GM23338 (cell line): ENCODE results near the gene MFNG. TPM values are rescaled to one million over a fixed set of nuclear protein-coding genes. Genes with fewer than 3 reads are reported as not detected.

Source experiments
- ATAC-seq: fragments of 200-7000 bp; cut with Tn5 transposase; 3 replicates; pipeline ENCODE4 v1.9.1; 2020
- DNase-seq: peaks from one replicate; pipeline ENCODE4 v3.0.0-alpha.2; 2015; ENCODE audit warnings: low spot score
- H2AFZ ChIP-seq: fragments of 200-600 bp; sonication (generic); 2 replicates; pipeline ENCODE4 v1.8.0; 2016; ENCODE audit warnings: antibody characterized with exemption, mild to moderate bottlenecking, moderate library complexity
- H3F3A ChIP-seq: fragments of 200-600 bp; sonication (generic); replicated peaks from 2 replicates; pipeline ENCODE4 v1.8.0; 2017; ENCODE audit warnings: antibody characterized with exemption, mixed run types, low read depth
- H3K27ac ChIP-seq: fragments of 200-600 bp; sonication (generic); 2 replicates; pipeline ENCODE4 v1.6.1; 2016; ENCODE audit warnings: low read depth
- H3K27me3 ChIP-seq: fragments of 200-600 bp; sonication (generic); 2 replicates; pipeline ENCODE4 v1.8.0; 2016; ENCODE audit warnings: mild to moderate bottlenecking, mixed run types, moderate library complexity; ENCODE audit not compliant: insufficient read depth
- H3K36me3 ChIP-seq: fragments of 200-600 bp; sonication (generic); 2 replicates; pipeline ENCODE4 v1.8.0; 2016; ENCODE audit warnings: mild to moderate bottlenecking; ENCODE audit not compliant: insufficient read depth
- H3K4me1 ChIP-seq: fragments of 200-600 bp; sonication (generic); 2 replicates; pipeline ENCODE4 v1.8.0; 2016; ENCODE audit warnings: mild to moderate bottlenecking, moderate library complexity; ENCODE audit not compliant: insufficient read depth
- H3K4me2 ChIP-seq: fragments of 200-600 bp; sonication (generic); 2 replicates; pipeline ENCODE4 v1.7.1; 2017; ENCODE audit warnings: mixed run types
- H3K4me3 ChIP-seq: fragments of 200-600 bp; sonication (generic); 2 replicates; pipeline ENCODE4 v1.6.1; 2016; ENCODE audit warnings: mixed run types
- H3K79me2 ChIP-seq: fragments of 200-600 bp; sonication (generic); replicated peaks from 2 replicates; pipeline ENCODE4 v1.8.0; 2017; ENCODE audit warnings: mild to moderate bottlenecking; ENCODE audit not compliant: insufficient read depth
- H3K9me2 ChIP-seq: fragments of 200-600 bp; sonication (generic); 2 replicates; pipeline ENCODE4 v1.8.0; 2017; ENCODE audit not compliant: insufficient read depth
- H4K20me1 ChIP-seq: fragments of 200-600 bp; sonication (generic); replicated peaks from 2 replicates; pipeline ENCODE4 v1.8.0; 2017; ENCODE audit warnings: mild to moderate bottlenecking; ENCODE audit not compliant: insufficient read depth
- H3K27ac Mint-ChIP-seq: 2 replicates; pipeline ENCODE4 v1.8.0; 2020; ENCODE audit warnings: inconsistent platforms, mild to moderate bottlenecking, moderate library complexity, mixed read lengths
- H3K27me3 Mint-ChIP-seq: 3 replicates; pipeline ENCODE4 v1.8.0; 2022; ENCODE audit warnings: low read depth, mild to moderate bottlenecking, moderate library complexity, mixed read lengths, inconsistent platforms; ENCODE audit not compliant: insufficient read depth, poor library complexity
- H3K36me3 Mint-ChIP-seq: 3 replicates; pipeline ENCODE4 v1.8.0; 2021; ENCODE audit warnings: low read depth, mild to moderate bottlenecking, inconsistent platforms, moderate library complexity, mixed read lengths
- H3K4me1 Mint-ChIP-seq: 3 replicates; pipeline ENCODE4 v1.8.0; 2020; ENCODE audit warnings: mild to moderate bottlenecking, inconsistent platforms, mixed read lengths
- H3K4me3 Mint-ChIP-seq: 3 replicates; pipeline ENCODE4 v1.8.0; 2021; ENCODE audit warnings: moderate library complexity, mild to moderate bottlenecking, inconsistent platforms, mixed read lengths
- H3K9me3 Mint-ChIP-seq: 3 replicates; pipeline ENCODE4 v1.8.0; 2020; ENCODE audit warnings: moderate library complexity, mild to moderate bottlenecking, inconsistent platforms, mixed read lengths
- CREB1 ChIP-seq: fragments of 250-450 bp; sonication (Bioruptor Pico); IDR thresholded peaks from 2 replicates; pipeline ENCODE4 v1.5.0; 2020; ENCODE audit warnings: low read depth, mild to moderate bottlenecking, moderate library complexity
- CTCF ChIP-seq, 2 experiments: fragments of 200-600 bp in 1 of 2; sonication (generic) in 1 of 2; conservative IDR thresholded peaks; 2 replicates each; pipeline versions ENCODE4 v1.5.1 to v1.6.1; 2016 to 2017; ENCODE audit warnings: antibody characterized with exemption in 2 of 2, low read depth in 2 of 2, mild to moderate bottlenecking in 2 of 2, moderate library complexity in 1 of 2
- EZH2 ChIP-seq: fragments of 200-600 bp; sonication (generic); IDR thresholded peaks from one replicate; pipeline ENCODE4 v1.8.0; 2017; ENCODE audit warnings: antibody characterized with exemption, mild to moderate bottlenecking, low read depth; ENCODE audit not compliant: unreplicated experiment
- EZH2phosphoT487 ChIP-seq: fragments of 200-600 bp; sonication (generic); IDR thresholded peaks from one replicate; pipeline ENCODE4 v1.8.1; 2018; ENCODE audit warnings: antibody characterized with exemption; ENCODE audit not compliant: unreplicated experiment
- JUNB ChIP-seq: IDR thresholded peaks from one replicate; pipeline ENCODE4 v1.6.1; 2016; ENCODE audit warnings: antibody characterized with exemption; ENCODE audit not compliant: unreplicated experiment
- NANOG ChIP-seq: IDR thresholded peaks from 2 replicates; pipeline ENCODE4 v1.6.1; 2016; ENCODE audit warnings: antibody characterized with exemption, borderline replicate concordance
- POLR2AphosphoS5 ChIP-seq: IDR thresholded peaks from 2 replicates; pipeline ENCODE4 v1.6.1; 2016; ENCODE audit warnings: antibody characterized with exemption, low read depth
- STAT1 ChIP-seq: IDR thresholded peaks from one replicate; pipeline ENCODE4 v1.6.1; 2016; ENCODE audit warnings: antibody characterized with exemption; ENCODE audit not compliant: unreplicated experiment
- ZNF114 ChIP-seq: fragments of 250-450 bp; sonication (Bioruptor Pico); IDR thresholded peaks from 2 replicates; pipeline ENCODE4 v1.5.0; 2020; ENCODE audit warnings: mild to moderate bottlenecking, moderate library complexity
- ZNF331 ChIP-seq: fragments of 250-450 bp; sonication (Bioruptor Pico); IDR thresholded peaks from 2 replicates; pipeline ENCODE4 v1.5.0; 2020; ENCODE audit warnings: low read depth, mild to moderate bottlenecking, moderate library complexity
- polyA plus RNA-seq: library from polyadenylated mRNA; unstranded; fragments of >200 nt; fragmentation: Nextera tagmentation; extraction: Ambion mirVana; gene quantifications from 2 replicates; pipeline ENCODE4 v1.2.1, GENCODE V29; 2016
- total RNA-seq: library from RNA; depleted of rRNA; stranded (reverse); fragments of >200 nt; shearing (Covaris generic); gene quantifications from 2 replicates; pipeline ENCODE4 v1.2.3, GENCODE V29; 2014
- TF ChIP-seq, protein P1 (sequence below): IDR thresholded peaks from one replicate; pipeline ENCODE4 v1.6.1; 2018; ENCODE audit warnings: antibody characterized with exemption; ENCODE audit not compliant: unreplicated experiment
- TF ChIP-seq, protein P2 (sequence below): IDR thresholded peaks from 2 replicates; pipeline ENCODE4 v1.6.1; 2016; ENCODE audit warnings: antibody characterized with exemption
- TF ChIP-seq, protein P3 (sequence below): fragments of 250-450 bp; sonication (Bioruptor Pico); IDR thresholded peaks from 2 replicates; pipeline ENCODE4 v1.5.0; 2020; ENCODE audit warnings: mild to moderate bottlenecking, moderate library complexity

The MFNG gene
- total and polyA plus RNA-seq, 2 experiments from 2014 or later: 1.4 to 1.9 TPM

- Histone ChIP-seq H3F3A (no peaks in the 10 kb centered on the region), H3K9me2 (no peaks in the 10 kb centered on the region), H3K79me2 (no peaks in the 10 kb centered on the region), H2AFZ (no peak overlapping the region), H3K4me1 (no peaks in the 10 kb centered on the region), H4K20me1 (no peaks in the 10 kb centered on the region), H3K27ac (no peak overlapping the region), H3K36me3 (no peaks in the 10 kb centered on the region), H3K27me3 (no peaks in the 10 kb centered on the region), H3K4me2 (no peak overlapping the region), H3K4me3 (no peak overlapping the region)
- Mint-ChIP-seq H3K4me3 (no peak overlapping the region), H3K27me3 (peaks cover 2% of the 10 kb centered on the region), H3K36me3 (no peaks in the 10 kb centered on the region), H3K9me3 (peaks cover 9% of the 10 kb centered on the region), H3K27ac (no peak overlapping the region), H3K4me1 (peaks cover under 1% of the 10 kb centered on the region; the same call in 2 of the 3 replicates)
- DNase-seq (no peak), ATAC-seq (no peak)
- TF ChIP-seq EZH2 (no peak), NANOG (no peak), EZH2phosphoT487 (no peak), CTCF (conservative IDR thresholded peaks at IDR 0.05; ENCODE audit: low read depth in 2 of 2) (no peak), ZNF331 (CRISPR knock-in tag) (no peak), ZNF114 (CRISPR knock-in tag) (no peak), POLR2AphosphoS5 (no peak), CREB1 (no peak), STAT1 (no peak), JUNB (no peak)
- TF ChIP-seq, protein P1, sequence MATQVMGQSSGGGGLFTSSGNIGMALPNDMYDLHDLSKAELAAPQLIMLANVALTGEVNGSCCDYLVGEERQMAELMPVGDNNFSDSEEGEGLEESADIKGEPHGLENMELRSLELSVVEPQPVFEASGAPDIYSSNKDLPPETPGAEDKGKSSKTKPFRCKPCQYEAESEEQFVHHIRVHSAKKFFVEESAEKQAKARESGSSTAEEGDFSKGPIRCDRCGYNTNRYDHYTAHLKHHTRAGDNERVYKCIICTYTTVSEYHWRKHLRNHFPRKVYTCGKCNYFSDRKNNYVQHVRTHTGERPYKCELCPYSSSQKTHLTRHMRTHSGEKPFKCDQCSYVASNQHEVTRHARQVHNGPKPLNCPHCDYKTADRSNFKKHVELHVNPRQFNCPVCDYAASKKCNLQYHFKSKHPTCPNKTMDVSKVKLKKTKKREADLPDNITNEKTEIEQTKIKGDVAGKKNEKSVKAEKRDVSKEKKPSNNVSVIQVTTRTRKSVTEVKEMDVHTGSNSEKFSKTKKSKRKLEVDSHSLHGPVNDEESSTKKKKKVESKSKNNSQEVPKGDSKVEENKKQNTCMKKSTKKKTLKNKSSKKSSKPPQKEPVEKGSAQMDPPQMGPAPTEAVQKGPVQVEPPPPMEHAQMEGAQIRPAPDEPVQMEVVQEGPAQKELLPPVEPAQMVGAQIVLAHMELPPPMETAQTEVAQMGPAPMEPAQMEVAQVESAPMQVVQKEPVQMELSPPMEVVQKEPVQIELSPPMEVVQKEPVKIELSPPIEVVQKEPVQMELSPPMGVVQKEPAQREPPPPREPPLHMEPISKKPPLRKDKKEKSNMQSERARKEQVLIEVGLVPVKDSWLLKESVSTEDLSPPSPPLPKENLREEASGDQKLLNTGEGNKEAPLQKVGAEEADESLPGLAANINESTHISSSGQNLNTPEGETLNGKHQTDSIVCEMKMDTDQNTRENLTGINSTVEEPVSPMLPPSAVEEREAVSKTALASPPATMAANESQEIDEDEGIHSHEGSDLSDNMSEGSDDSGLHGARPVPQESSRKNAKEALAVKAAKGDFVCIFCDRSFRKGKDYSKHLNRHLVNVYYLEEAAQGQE: no peak
- TF ChIP-seq, protein P2, sequence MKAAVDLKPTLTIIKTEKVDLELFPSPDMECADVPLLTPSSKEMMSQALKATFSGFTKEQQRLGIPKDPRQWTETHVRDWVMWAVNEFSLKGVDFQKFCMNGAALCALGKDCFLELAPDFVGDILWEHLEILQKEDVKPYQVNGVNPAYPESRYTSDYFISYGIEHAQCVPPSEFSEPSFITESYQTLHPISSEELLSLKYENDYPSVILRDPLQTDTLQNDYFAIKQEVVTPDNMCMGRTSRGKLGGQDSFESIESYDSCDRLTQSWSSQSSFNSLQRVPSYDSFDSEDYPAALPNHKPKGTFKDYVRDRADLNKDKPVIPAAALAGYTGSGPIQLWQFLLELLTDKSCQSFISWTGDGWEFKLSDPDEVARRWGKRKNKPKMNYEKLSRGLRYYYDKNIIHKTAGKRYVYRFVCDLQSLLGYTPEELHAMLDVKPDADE: no peak
- TF ChIP-seq, protein P3, sequence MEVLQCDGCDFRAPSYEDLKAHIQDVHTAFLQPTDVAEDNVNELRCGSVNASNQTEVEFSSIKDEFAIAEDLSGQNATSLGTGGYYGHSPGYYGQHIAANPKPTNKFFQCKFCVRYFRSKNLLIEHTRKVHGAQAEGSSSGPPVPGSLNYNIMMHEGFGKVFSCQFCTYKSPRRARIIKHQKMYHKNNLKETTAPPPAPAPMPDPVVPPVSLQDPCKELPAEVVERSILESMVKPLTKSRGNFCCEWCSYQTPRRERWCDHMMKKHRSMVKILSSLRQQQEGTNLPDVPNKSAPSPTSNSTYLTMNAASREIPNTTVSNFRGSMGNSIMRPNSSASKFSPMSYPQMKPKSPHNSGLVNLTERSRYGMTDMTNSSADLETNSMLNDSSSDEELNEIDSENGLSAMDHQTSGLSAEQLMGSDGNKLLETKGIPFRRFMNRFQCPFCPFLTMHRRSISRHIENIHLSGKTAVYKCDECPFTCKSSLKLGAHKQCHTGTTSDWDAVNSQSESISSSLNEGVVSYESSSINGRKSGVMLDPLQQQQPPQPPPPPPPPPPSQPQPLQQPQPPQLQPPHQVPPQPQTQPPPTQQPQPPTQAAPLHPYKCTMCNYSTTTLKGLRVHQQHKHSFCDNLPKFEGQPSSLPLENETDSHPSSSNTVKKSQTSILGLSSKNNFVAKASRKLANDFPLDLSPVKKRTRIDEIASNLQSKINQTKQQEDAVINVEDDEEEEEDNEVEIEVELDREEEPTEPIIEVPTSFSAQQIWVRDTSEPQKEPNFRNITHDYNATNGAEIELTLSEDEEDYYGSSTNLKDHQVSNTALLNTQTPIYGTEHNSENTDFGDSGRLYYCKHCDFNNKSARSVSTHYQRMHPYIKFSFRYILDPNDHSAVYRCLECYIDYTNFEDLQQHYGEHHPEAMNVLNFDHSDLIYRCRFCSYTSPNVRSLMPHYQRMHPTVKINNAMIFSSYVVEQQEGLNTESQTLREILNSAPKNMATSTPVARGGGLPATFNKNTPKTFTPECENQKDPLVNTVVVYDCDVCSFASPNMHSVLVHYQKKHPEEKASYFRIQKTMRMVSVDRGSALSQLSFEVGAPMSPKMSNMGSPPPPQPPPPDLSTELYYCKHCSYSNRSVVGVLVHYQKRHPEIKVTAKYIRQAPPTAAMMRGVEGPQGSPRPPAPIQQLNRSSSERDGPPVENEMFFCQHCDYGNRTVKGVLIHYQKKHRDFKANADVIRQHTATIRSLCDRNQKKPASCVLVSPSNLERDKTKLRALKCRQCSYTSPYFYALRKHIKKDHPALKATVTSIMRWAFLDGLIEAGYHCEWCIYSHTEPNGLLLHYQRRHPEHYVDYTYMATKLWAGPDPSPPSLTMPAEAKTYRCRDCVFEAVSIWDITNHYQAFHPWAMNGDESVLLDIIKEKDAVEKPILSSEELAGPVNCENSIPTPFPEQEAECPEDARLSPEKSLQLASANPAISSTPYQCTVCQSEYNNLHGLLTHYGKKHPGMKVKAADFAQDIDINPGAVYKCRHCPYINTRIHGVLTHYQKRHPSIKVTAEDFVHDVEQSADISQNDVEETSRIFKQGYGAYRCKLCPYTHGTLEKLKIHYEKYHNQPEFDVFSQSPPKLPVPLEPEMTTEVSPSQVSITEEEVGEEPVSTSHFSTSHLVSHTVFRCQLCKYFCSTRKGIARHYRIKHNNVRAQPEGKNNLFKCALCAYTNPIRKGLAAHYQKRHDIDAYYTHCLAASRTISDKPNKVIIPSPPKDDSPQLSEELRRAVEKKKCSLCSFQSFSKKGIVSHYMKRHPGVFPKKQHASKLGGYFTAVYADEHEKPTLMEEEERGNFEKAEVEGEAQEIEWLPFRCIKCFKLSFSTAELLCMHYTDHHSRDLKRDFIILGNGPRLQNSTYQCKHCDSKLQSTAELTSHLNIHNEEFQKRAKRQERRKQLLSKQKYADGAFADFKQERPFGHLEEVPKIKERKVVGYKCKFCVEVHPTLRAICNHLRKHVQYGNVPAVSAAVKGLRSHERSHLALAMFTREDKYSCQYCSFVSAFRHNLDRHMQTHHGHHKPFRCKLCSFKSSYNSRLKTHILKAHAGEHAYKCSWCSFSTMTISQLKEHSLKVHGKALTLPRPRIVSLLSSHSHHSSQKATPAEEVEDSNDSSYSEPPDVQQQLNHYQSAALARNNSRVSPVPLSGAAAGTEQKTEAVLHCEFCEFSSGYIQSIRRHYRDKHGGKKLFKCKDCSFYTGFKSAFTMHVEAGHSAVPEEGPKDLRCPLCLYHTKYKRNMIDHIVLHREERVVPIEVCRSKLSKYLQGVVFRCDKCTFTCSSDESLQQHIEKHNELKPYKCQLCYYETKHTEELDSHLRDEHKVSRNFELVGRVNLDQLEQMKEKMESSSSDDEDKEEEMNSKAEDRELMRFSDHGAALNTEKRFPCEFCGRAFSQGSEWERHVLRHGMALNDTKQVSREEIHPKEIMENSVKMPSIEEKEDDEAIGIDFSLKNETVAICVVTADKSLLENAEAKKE (CRISPR knock-in tag): no peak
These were observed 46.8 kb downstream of the MFNG start for GRCh38 chr22:37439347-37439746.
